Measurements from ENCODE around the gene CYP8B1.

DNA sequence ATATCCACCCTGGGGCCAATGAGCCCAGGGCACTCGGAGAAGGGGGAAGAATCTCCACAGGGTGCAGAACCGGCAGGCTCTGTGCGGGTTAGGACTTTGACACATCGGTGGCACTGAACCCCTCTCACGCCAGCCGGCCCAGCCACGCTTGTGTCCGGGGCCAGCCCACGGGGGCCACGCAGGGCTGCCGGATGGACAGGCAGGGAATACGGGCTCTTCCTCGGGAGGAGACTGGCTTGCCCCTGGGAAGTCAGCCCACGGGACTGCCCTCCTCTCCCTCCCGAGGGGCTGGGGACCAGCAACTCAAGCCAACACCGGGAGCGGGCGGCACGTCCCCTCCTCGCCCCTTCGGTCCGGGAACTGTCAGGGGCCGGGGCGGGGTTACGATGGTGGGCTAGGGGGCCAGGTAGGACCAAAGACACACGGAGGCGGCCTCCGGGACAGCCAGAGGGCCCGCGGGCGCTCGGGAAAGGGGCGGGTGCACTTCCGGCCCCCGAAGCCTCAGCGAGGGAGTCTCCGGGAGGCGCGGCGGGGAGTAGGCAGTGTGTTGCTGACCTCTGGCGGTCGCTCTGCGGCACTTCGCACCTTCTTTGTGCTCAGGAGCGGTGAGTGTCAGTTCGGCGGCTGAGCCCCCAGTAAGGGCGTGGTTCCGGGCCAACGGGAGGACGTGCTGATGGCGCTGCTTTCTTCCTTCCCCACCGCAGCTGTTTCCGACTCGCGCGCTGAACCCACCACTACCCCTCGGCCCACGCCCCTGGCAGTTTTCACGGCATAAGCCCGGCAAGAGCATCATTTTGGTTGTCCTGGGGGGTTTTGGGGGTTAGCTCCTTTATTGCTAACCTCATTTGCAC lies 5.1 kb upstream of the CYP8B1 start:
- TF ChIP-seq ARNT (IDR thresholded peaks at IDR 0.05) (no peak), MECOM (CRISPR knock-in tag; IDR thresholded peaks at IDR 0.05) (no peak), SP1 (CRISPR knock-in tag; IDR thresholded peaks at IDR 0.05) (peak; percentile 68), ZNF77 (CRISPR knock-in tag; IDR thresholded peaks at IDR 0.05) (no peak), EP300 (IDR thresholded peaks at IDR 0.05; ENCODE audit: low read length) (no peak; the same call in 1 of the 2 replicates), SIN3B (IDR thresholded peaks at IDR 0.05; ENCODE audit: low read depth) (no peak; the same call in 1 of the 2 replicates), YY1 (IDR thresholded peaks at IDR 0.05; ENCODE audit: borderline replicate concordance in 1 of 3, control insufficient read depth in 1 of 3, extremely low read depth in 1 of 3, insufficient read depth in 3 of 3, insufficient read length in 1 of 3, insufficient replicate concordance in 2 of 3, low read depth in 1 of 3, low read length in 2 of 3) (peak in 2 of 3 experiments; percentile 56 to 57), FOXJ2 (tag; IDR thresholded peaks at IDR 0.05) (no peak)
- TF ChIP-seq, protein P1, sequence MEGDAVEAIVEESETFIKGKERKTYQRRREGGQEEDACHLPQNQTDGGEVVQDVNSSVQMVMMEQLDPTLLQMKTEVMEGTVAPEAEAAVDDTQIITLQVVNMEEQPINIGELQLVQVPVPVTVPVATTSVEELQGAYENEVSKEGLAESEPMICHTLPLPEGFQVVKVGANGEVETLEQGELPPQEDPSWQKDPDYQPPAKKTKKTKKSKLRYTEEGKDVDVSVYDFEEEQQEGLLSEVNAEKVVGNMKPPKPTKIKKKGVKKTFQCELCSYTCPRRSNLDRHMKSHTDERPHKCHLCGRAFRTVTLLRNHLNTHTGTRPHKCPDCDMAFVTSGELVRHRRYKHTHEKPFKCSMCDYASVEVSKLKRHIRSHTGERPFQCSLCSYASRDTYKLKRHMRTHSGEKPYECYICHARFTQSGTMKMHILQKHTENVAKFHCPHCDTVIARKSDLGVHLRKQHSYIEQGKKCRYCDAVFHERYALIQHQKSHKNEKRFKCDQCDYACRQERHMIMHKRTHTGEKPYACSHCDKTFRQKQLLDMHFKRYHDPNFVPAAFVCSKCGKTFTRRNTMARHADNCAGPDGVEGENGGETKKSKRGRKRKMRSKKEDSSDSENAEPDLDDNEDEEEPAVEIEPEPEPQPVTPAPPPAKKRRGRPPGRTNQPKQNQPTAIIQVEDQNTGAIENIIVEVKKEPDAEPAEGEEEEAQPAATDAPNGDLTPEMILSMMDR (IDR thresholded peaks at IDR 0.05 in 2 of 3, conservative IDR thresholded peaks at IDR 0.05 in 1 of 3; ENCODE audit: insufficient read depth in 2 of 3, low read depth in 1 of 3, low read length in 3 of 3) = peak; percentile 96 to 98 (median 96)
- TF ChIP-seq, protein P2, sequence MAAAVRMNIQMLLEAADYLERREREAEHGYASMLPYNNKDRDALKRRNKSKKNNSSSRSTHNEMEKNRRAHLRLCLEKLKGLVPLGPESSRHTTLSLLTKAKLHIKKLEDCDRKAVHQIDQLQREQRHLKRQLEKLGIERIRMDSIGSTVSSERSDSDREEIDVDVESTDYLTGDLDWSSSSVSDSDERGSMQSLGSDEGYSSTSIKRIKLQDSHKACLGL (CRISPR knock-in tag; IDR thresholded peaks at IDR 0.05; ENCODE audit: borderline replicate concordance, poor library complexity, severe bottlenecking) = no peak

Measured in K562 (cell line).